ENCODE results near the gene MICAL3.

Gene MICAL3

DNA sequence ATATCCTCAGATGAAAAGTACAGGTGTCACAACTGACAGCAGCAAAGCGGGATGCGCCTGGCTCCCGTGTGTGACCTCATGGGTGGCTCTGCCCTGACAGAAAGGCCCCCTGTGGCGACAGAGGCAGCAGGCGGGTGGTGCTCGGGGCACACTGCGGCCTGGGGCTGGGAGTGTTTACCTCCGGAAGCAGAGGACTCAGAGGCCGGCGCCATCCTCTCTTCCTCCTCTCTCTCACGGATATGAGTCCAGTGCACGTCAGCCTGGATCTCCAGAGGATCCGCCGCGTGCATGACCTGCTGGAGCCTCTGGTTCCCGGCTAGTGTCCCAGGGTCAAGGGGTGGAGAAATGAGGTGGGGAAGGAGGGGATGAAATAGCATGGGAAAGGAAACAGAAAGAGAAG lies 196.9 kb downstream of the MICAL3 start:
- no peak for DNase-seq
- in situ Hi-C loops (cut with HindIII; ENCODE audit: low pct_ligation_motif_present, low pct_unique_long_range_greater_than_20kb, low sequenced_read_pairs), result no loop called here

- in situ Hi-C loops (cut with HindIII; ENCODE audit: low pct_ligation_motif_present, low pct_unique_long_range_greater_than_20kb, low sequenced_read_pairs), result no loop called here
- no peak for DNase-seq
These were observed 198.3 kb downstream of the MICAL3 start for GRCh38 chr22:17825876-17826550.

GRCh38 chr22:17824457-17824856 lies 199.9 kb downstream of the MICAL3 start:
- no peak for DNase-seq
- in situ Hi-C loops (cut with HindIII; ENCODE audit: low pct_ligation_motif_present, low pct_unique_long_range_greater_than_20kb, low sequenced_read_pairs), result no loop called here

- no peak for DNase-seq
- in situ Hi-C loops (cut with HindIII; ENCODE audit: low pct_ligation_motif_present, low pct_unique_long_range_greater_than_20kb, low sequenced_read_pairs), result no loop called here
These were observed 200.4 kb downstream of the MICAL3 start for GRCh38 chr22:17823964-17824363.

DNA sequence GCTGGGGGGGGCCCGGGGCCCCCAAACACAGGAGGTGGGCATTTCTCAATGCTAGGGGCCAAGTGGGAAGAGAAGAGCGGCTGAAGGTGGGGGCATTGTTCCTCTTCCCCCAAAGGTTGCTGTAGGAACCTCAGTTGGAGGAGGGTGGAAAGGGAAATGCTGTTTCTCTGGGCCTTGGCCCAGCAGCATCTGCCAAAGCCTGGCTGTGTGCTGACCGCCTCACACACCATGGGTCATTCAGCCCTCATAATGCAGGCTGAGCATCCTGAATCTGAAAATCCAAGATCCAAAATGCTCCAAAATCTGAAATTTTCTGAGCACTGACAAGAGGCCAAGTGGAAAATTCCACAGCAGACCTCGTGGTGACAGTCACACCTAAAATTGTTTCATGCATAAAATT lies 201.1 kb downstream of the MICAL3 start:
- no peak for DNase-seq
- in situ Hi-C loops (cut with HindIII; ENCODE audit: low pct_ligation_motif_present, low pct_unique_long_range_greater_than_20kb, low sequenced_read_pairs), result no loop called here

DNA sequence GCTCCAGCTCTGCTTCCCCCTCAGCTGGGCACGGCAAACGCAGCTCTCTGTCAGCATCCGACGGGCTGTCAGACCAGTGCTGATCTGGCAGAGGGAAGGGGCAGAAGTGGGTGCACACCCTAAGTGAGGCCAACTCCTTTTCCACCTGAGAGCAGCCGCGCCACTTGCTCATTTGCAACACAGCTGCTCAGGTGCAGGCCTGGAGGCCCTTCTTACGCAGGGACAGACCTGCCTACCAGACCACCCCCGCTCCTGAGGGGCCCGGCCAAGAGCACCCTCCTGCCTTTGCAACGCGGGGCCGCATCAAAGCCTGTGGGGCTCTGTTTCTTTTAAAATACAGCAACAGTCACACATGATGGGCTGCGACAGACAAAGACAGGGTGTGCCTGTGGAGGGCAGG lies 202.3 kb downstream of the MICAL3 start:
- in situ Hi-C loops (cut with HindIII; ENCODE audit: low pct_ligation_motif_present, low pct_unique_long_range_greater_than_20kb, low sequenced_read_pairs), result no loop called here
- DNase-seq, result no peak

GRCh38 chr22:17820879-17821439 lies 203.4 kb downstream of the MICAL3 start:
- in situ Hi-C loops (cut with HindIII; ENCODE audit: low pct_ligation_motif_present, low pct_unique_long_range_greater_than_20kb, low sequenced_read_pairs), result no loop called here

GRCh38 chr22:17818649-17819048 lies 205.7 kb downstream of the MICAL3 start:
- no peak for DNase-seq
- in situ Hi-C loops (cut with HindIII; ENCODE audit: low pct_ligation_motif_present, low pct_unique_long_range_greater_than_20kb, low sequenced_read_pairs), result no loop called here

More at GRCh38 chr22:17820879-17821439, 203.4 kb downstream of the MICAL3 start:
- no peak for DNase-seq

- in situ Hi-C loops (cut with HindIII; ENCODE audit: low pct_ligation_motif_present, low pct_unique_long_range_greater_than_20kb, low sequenced_read_pairs), result no loop called here
- DNase-seq, result no peak
These were observed 206.2 kb downstream of the MICAL3 start for GRCh38 chr22:17818180-17818579.

DNA sequence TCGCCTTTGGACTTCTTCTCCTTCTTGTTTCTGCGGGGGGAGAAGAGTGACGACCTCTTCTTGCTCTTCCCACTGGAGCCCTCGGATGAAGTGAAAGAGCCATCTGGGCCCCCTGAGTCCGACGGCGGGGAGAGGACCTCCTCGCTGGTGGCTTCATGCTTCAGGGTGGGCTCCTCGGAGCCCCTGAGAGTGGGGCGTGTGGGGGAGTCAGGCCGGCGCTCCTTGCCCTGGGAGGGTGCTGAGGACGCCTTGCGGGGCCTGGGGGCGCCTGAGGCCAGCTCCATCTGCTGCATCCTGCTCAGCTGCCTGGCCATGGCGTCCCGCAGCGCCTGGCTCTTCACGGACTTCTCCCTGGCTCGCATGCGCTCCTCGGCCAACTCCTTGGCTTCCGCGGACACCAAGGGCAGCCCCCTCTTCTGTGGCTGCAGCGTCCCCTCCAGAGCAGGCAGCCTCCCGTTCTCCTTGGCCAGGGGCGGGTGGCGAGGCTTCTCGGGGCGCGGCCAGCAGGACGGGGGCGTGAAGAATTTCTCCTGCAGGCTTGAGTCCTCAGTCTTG lies 206.8 kb downstream of the MICAL3 start:
- DNase-seq, result no peak
- in situ Hi-C loops (cut with HindIII; ENCODE audit: low pct_ligation_motif_present, low pct_unique_long_range_greater_than_20kb, low sequenced_read_pairs), result no loop called here

DNA sequence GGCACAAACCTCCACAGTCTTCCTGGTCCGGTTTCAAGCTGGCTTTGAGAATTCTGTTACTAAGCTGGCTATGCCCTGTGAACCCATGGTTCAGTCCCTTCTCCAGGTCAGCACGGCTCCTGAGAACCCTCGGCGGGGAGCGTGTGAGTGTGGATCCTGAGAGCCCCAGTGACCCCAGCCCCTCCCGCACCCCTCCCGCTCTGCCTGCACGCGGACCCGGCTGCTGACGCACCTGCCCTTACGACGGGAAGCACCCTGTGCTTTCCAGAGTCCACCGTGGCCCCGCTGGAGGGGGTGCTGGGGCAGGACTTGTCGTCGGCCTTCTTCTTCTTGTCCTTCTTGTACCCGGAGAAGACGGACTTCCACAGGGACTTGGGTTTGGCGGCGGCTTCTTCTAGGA lies 207.3 kb downstream of the MICAL3 start:
- in situ Hi-C loops (cut with HindIII; ENCODE audit: low pct_ligation_motif_present, low pct_unique_long_range_greater_than_20kb, low sequenced_read_pairs), result no loop called here
- no peak for DNase-seq

GRCh38 chr22:17816649-17817048 lies 207.7 kb downstream of the MICAL3 start:
- no peak for DNase-seq

DNA sequence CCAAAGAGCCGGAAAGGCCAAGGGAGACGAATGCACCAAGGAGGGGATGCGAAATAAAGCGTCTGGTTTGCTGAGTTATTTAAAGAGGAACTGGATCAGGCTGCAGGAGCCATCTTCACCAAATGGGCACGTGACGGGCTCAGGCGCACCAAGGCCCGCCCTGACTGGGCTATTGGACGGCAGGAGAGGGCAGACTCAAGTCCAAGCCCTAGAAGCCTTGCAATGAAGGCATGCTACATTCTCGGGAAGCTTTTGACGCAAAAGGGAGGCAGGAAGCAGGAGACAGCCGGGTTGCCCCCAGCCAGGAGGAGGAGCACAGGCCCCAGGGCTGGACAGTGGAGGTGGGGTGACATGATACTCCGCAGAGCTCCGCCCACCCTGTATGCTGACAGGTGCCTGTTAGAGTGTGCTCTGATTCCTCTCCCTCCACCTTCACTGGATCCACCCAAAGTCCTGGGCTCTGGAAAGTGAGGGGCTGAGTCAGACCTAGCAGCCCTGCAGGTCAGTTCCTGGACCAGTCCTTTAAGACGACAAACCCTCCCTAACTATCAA lies 208.6 kb downstream of the MICAL3 start:
- DNase-seq, result no peak

More at GRCh38 chr22:17816649-17817048, 207.7 kb downstream of the MICAL3 start:
- in situ Hi-C loops (cut with HindIII; ENCODE audit: low pct_ligation_motif_present, low pct_unique_long_range_greater_than_20kb, low sequenced_read_pairs), result no loop called here

DNA sequence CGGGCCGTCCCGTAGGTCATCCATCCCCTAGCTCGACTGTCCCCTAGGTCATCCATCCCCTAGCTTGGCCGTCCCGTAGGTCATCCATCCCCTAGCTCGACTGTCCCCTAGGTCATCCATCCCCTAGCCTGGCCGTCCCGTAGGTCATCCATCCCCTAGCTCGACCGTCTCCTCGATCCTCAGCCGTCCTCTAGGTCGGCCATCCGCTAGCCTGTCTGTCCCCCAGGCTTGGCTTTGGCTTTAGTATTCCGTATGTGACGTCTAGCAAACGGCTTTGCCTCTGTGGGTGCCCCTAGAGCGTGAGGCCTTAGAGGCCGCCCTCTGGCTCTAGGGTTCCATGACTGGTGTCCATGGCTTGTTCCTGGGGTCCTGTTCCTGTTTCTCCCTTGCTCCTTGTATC lies 209.5 kb downstream of the MICAL3 start:
- in situ Hi-C loops (cut with HindIII; ENCODE audit: low pct_ligation_motif_present, low pct_unique_long_range_greater_than_20kb, low sequenced_read_pairs), result no loop called here

More for the DNA sequence above, 208.6 kb downstream of the MICAL3 start:
- in situ Hi-C loops (cut with HindIII; ENCODE audit: low pct_ligation_motif_present, low pct_unique_long_range_greater_than_20kb, low sequenced_read_pairs), result no loop called here

GRCh38 chr22:17814084-17814483 lies 210.3 kb downstream of the MICAL3 start:
- in situ Hi-C loops (cut with HindIII; ENCODE audit: low pct_ligation_motif_present, low pct_unique_long_range_greater_than_20kb, low sequenced_read_pairs), result no loop called here
- no peak for DNase-seq

More for the DNA sequence above, 209.5 kb downstream of the MICAL3 start:
- DNase-seq, result no peak

DNA sequence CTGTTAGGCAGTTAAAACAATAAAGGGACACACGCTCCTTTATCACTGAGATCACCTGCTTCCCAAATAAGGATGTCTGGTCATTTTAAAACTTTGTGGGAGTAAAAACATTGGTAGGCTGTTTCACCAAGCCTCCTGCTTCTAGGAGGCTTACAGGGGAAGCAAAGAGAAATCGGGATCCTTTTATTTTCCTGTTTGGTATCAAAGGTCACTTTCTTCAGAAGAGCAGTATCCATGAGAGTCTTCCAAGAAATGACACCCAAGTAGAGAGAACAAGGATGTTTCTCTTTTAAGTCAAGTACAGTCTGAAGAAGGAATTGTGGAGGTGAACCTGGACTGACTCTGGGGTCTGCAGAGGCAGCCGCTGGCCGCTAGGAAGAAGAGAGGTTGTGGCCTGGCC lies 213.2 kb downstream of the MICAL3 start:
- DNase-seq, result no peak
- in situ Hi-C loops (cut with HindIII; ENCODE audit: low pct_ligation_motif_present, low pct_unique_long_range_greater_than_20kb, low sequenced_read_pairs), result no loop called here

DNA sequence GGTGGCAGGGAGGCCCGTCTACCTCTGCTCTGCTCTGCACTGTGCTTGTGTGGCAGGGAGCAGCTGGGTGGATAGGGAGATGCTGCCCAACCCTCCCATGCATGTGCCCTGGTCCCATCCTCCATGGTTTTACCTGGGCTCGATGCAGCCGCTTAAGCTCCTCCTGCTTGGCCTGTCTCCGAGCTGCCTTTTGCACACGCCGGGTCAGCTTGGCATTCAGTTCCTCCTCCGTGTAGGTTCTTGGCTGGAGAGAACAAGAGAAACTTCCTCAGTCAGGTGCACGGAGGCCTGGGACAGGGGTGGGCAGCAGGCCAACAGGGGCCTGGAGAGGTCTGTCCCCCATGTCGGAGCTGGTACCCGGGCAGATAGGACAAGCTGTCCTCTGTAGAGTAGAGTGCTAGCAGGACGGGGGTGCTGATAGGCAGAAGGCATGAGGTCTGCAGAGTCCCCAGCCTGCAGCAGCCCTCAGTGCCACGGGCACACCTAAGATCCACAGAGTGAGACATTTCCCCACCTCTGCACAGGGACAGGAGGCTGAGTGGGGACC lies 213.7 kb downstream of the MICAL3 start:
- in situ Hi-C loops (cut with HindIII; ENCODE audit: low pct_ligation_motif_present, low pct_unique_long_range_greater_than_20kb, low sequenced_read_pairs), result no loop called here

DNA sequence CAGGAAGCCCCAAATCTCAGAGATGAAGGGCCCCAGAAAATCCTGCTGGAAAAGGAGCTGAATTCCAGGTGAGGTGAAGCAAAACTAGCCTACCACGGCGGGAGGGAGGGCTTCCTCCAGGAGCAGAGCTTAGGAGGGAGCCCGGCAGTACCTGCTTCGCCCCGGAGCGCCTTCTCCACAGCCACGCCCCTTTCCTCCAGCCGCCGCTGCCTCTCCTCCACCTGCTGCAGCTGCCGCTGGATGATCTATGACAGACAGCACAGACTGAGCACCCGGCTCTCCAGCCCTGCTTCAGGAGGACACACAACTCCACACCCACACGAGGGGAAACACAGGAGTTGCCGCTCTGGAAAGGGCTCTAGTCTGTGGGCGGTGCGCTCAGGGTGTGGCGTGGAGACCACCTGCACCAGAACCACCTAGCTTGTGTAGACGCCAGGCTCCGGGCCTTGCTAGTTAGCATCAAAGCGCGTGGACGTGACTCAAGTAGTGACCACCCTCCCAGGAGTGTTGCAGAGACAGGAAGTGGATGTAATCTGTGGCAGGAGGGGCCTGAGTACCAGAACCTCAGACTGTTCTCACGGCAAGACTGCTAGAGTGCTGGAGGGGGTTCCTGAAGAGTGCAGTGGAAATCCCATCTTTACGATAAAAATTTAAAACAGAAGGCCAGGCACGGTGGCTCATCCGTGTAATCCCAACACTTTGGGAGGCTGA lies 215.5 kb downstream of the MICAL3 start:
- DNase-seq, result no peak
- in situ Hi-C loops (cut with HindIII; ENCODE audit: low pct_ligation_motif_present, low pct_unique_long_range_greater_than_20kb, low sequenced_read_pairs), result no loop called here

More for the DNA sequence above, 213.7 kb downstream of the MICAL3 start:
- no peak for DNase-seq

Measured in ACHN (cell line).